T follicular helper cell (primary cell): ENCODE results near the gene C2orf49.
"Not testable (repeated sequence)": the region's sequence is repeated elsewhere in the genome, so short reads cannot be mapped to it uniquely, and the experiment has no call there.

Experiments used
- DNase-seq: peaks from one replicate; pipeline ENCODE4 v3.0.0-alpha.2; 2020; ENCODE audit warnings: low read depth

The C2orf49 gene

GRCh38 chr2:105321875-105322646, 15.3 kb upstream of the C2orf49 start:
- DNase-seq = no peak

GRCh38 chr2:105323111-105323510, 14.2 kb upstream of the C2orf49 start:
- DNase-seq = no peak

- no peak for DNase-seq
Observed at GRCh38 chr2:105324101-105324500, 13.2 kb upstream of the C2orf49 start.

GRCh38 chr2:105324732-105325131, 12.6 kb upstream of the C2orf49 start:
- DNase-seq = no peak

GRCh38 chr2:105325389-105325963, 11.9 kb upstream of the C2orf49 start:
- no peak for DNase-seq

GRCh38 chr2:105327271-105327670, 10.1 kb upstream of the C2orf49 start:
- not testable (repeated sequence) for DNase-seq

- no peak for DNase-seq
Observed at GRCh38 chr2:105327690-105328089, 9.7 kb upstream of the C2orf49 start.

- DNase-seq = no peak
Observed at GRCh38 chr2:105328281-105329196, 8.8 kb upstream of the C2orf49 start.

- no peak for DNase-seq
Observed at GRCh38 chr2:105329197-105329554, 8.2 kb upstream of the C2orf49 start.

GRCh38 chr2:105329561-105330495, 7.5 kb upstream of the C2orf49 start, which contains the start of gene TGFBRAP1:
Gene TGFBRAP1 (minus strand): TSS chr2:105329735. CDS start chr2:105308301, 21,434 bp downstream.
- DNase-seq = peak; percentile 38

- DNase-seq = no peak
Observed at GRCh38 chr2:105330681-105331375, 6.5 kb upstream of the C2orf49 start.

GRCh38 chr2:105334211-105334610, 3.1 kb upstream of the C2orf49 start:
- DNase-seq = no peak

GRCh38 chr2:105335469-105335868, 1.9 kb upstream of the C2orf49 start:
- no peak for DNase-seq

GRCh38 chr2:105336786-105337121, 586 bp upstream of the C2orf49 start:
- no peak for DNase-seq

- DNase-seq = no peak
Observed at GRCh38 chr2:105338020-105338385, 663 bp downstream of the C2orf49 start.

GRCh38 chr2:105339414-105339813, 2.1 kb downstream of the C2orf49 start:
- no peak for DNase-seq

GRCh38 chr2:105344704-105345345, 7.5 kb downstream of the C2orf49 start:
- no peak for DNase-seq

GRCh38 chr2:105357122-105357521, 19.8 kb downstream of the C2orf49 start:
- no peak for DNase-seq

GRCh38 chr2:105358593-105358992, 21.3 kb downstream of the C2orf49 start:
- no peak for DNase-seq

- no peak for DNase-seq
Observed at GRCh38 chr2:105361102-105361889, 24.0 kb downstream of the C2orf49 start.
